ENCODE measurements around the gene SLC35F2.

DNA sequence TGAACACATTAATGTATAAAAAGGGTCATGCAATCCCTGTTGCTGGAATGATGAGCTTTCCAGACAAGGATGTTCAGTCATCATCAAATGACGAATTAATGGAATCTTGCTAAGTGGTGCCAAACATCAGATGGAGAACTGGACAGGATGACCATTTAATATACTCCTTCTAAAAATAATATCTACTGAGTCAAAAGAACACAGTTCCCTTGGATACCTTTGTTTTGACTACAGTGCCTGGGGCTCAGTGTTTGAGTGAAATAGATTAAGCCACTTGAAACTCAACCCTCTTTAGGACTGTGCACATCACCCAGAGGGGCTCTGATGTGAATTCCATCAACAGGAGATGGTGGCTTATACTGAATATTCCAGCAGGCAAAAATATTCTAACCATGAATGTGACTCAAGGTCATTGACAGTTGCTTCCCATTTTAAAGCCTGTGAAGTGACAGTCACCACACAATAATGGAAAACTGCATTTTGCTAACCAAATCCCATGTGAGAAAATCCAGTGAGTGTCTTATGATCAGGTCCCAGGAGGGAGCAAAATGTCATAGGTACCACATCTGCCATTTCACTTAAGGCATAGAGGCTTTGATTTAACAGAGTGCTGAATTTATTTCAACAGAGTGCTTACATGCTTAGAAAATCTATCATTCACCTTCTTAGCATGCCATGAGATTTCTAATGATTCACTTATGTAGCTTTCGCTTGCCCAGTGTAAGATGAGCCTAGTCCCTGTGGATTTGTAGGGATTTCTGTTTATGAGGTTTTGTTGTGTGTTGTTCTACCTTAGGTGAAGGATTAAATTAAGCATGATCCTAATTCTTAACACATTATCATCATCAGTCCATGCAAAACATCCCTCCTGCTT, 105.4 kb downstream of the SLC35F2 start:
- TF ChIP-seq, protein P1, sequence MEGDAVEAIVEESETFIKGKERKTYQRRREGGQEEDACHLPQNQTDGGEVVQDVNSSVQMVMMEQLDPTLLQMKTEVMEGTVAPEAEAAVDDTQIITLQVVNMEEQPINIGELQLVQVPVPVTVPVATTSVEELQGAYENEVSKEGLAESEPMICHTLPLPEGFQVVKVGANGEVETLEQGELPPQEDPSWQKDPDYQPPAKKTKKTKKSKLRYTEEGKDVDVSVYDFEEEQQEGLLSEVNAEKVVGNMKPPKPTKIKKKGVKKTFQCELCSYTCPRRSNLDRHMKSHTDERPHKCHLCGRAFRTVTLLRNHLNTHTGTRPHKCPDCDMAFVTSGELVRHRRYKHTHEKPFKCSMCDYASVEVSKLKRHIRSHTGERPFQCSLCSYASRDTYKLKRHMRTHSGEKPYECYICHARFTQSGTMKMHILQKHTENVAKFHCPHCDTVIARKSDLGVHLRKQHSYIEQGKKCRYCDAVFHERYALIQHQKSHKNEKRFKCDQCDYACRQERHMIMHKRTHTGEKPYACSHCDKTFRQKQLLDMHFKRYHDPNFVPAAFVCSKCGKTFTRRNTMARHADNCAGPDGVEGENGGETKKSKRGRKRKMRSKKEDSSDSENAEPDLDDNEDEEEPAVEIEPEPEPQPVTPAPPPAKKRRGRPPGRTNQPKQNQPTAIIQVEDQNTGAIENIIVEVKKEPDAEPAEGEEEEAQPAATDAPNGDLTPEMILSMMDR (conservative IDR thresholded peaks at IDR 0.05) = no peak
- no peak for TF ChIP-seq EZH2 (IDR thresholded peaks at IDR 0.05; ENCODE audit: low read depth)
